ENCODE measurements around the gene ASRGL1.

Gene ASRGL1

DNA sequence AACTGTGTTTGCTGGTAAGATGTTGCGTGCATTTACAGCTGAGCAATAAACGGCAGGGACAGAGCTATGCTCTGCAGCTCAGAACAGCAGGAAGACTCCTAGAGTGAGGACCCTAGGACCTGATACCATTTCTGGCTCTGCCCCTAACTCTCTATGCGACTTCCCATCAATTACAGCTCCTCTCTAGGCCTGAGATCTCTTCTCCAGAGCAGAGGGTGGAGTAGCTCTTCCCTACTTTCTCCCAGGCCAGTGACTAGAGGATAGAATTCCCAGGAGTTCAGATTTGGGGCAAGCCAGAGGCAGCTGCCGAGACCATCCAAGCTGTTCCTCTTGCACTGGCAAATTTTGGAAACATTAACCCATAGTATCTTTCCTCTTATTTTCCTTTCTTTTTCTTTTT, 68.8 kb downstream of the ASRGL1 start:
- Histone ChIP-seq H3K4me2 (ENCODE audit: low read depth, low read length) (no peak overlapping the region), H3K36me3 (replicated peaks; ENCODE audit: insufficient read depth, low read length) (no peaks in the 10 kb centered on the region), H3K9me3 (replicated peaks; ENCODE audit: insufficient read depth, low read length) (no peaks in the 10 kb centered on the region), H3K9me2 (replicated peaks; ENCODE audit: insufficient read depth, low read length) (no peaks in the 10 kb centered on the region), H3K27me3 (replicated peaks; ENCODE audit: insufficient read depth, low read length) (peaks cover 8% of the 10 kb centered on the region; the same call in 1 of the 2 replicates), H2AFZ (ENCODE audit: low read length) (no peak overlapping the region), H4K20me1 (ENCODE audit: insufficient read depth, low read length) (no peaks in the 10 kb centered on the region), H3K4me1 (ENCODE audit: low read length) (no peaks in the 10 kb centered on the region), H3K79me2 (ENCODE audit: low read length) (no peaks in the 10 kb centered on the region), H3K4me3 (ENCODE audit: low read length) (no peak overlapping the region), H3K27ac (ENCODE audit: low read length) (no peak overlapping the region), H3F3A (ENCODE audit: insufficient read depth, low read length) (no peaks in the 10 kb centered on the region), H3K9ac (ENCODE audit: low read length) (no peak overlapping the region)
- TF ChIP-seq, protein P1, sequence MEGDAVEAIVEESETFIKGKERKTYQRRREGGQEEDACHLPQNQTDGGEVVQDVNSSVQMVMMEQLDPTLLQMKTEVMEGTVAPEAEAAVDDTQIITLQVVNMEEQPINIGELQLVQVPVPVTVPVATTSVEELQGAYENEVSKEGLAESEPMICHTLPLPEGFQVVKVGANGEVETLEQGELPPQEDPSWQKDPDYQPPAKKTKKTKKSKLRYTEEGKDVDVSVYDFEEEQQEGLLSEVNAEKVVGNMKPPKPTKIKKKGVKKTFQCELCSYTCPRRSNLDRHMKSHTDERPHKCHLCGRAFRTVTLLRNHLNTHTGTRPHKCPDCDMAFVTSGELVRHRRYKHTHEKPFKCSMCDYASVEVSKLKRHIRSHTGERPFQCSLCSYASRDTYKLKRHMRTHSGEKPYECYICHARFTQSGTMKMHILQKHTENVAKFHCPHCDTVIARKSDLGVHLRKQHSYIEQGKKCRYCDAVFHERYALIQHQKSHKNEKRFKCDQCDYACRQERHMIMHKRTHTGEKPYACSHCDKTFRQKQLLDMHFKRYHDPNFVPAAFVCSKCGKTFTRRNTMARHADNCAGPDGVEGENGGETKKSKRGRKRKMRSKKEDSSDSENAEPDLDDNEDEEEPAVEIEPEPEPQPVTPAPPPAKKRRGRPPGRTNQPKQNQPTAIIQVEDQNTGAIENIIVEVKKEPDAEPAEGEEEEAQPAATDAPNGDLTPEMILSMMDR (IDR thresholded peaks at IDR 0.05; ENCODE audit: low read length) = no peak
- TF ChIP-seq EZH2 (optimal IDR thresholded peaks at IDR 0.05; ENCODE audit: low read depth, low read length) = no peak
- no peak for TF ChIP-seq EZH2phosphoT487 (IDR thresholded peaks at IDR 0.05; ENCODE audit: low read length)
- DNase-seq = no peak

DNA sequence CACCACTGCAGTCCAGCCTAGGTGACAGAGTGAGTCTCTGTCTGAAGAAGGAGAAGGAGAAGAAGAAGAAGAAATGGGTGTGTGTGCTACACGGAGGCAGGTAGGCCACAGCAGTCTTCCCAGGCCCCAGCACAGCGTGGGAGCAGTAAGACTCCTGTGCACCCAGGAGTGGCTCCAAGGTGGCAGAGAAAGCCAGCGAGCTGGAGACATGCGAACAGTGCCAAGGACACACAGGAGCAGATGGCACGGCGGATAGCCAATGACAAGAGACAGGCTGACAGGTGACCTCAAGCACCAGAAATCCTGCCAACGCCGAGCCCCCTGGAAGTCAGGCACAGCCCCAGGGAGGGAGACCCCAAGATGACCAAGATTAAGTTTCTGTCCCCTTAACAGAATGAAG, 72.6 kb downstream of the ASRGL1 start:
- Histone ChIP-seq H3K4me3 (ENCODE audit: low read length) (no peak overlapping the region), H3K79me2 (ENCODE audit: low read length) (no peaks in the 10 kb centered on the region), H3K9me2 (replicated peaks; ENCODE audit: insufficient read depth, low read length) (no peaks in the 10 kb centered on the region), H2AFZ (ENCODE audit: low read length) (no peak overlapping the region), H3K27me3 (replicated peaks; ENCODE audit: insufficient read depth, low read length) (peaks cover 8% of the 10 kb centered on the region; the same call in 1 of the 2 replicates), H3K36me3 (replicated peaks; ENCODE audit: insufficient read depth, low read length) (no peaks in the 10 kb centered on the region), H3K27ac (ENCODE audit: low read length) (no peak overlapping the region), H4K20me1 (ENCODE audit: insufficient read depth, low read length) (no peaks in the 10 kb centered on the region), H3K4me1 (ENCODE audit: low read length) (no peaks in the 10 kb centered on the region), H3K9ac (ENCODE audit: low read length) (no peak overlapping the region), H3K9me3 (replicated peaks; ENCODE audit: insufficient read depth, low read length) (no peaks in the 10 kb centered on the region), H3K4me2 (ENCODE audit: low read depth, low read length) (no peak overlapping the region), H3F3A (ENCODE audit: insufficient read depth, low read length) (no peaks in the 10 kb centered on the region)
- no peak for TF ChIP-seq EZH2phosphoT487 (IDR thresholded peaks at IDR 0.05; ENCODE audit: low read length)
- TF ChIP-seq, protein P1 (IDR thresholded peaks at IDR 0.05; ENCODE audit: low read length) = no peak
- TF ChIP-seq EZH2 (optimal IDR thresholded peaks at IDR 0.05; ENCODE audit: low read depth, low read length) = no peak
- no peak for DNase-seq

DNA sequence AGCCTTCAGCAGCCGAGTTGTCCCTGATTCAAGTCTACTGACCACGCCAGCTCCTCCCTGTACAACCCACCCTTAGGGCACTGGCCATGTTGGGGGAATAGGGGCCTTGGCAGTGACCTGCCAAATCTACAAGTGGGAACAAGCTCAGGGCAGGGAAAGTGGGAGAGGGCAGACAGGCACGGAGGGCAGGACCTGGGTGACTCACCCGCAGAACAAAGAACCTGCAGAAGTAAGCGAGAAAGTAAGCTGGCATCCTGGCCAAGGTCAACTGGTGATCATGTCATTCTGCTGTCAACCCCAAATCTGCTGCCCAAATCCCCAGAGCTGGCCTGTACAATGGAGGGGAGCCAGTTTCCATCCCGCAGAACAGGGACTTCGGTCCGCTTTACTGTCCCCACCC, 73.7 kb downstream of the ASRGL1 start:
- H3K27me3 ChIP-seq (replicated peaks; ENCODE audit: insufficient read depth, low read length) = peaks cover 7% of the 10 kb centered on the region; the same call in 1 of the 2 replicates
- no peak overlapping the region for H3K4me3 ChIP-seq (ENCODE audit: low read length)
- H3K4me1 ChIP-seq (ENCODE audit: low read length) = no peaks in the 10 kb centered on the region
- no peaks in the 10 kb centered on the region for H3F3A ChIP-seq (ENCODE audit: insufficient read depth, low read length)
- H3K9me3 ChIP-seq (replicated peaks; ENCODE audit: insufficient read depth, low read length) = no peaks in the 10 kb centered on the region
- H3K9me2 ChIP-seq (replicated peaks; ENCODE audit: insufficient read depth, low read length) = no peaks in the 10 kb centered on the region
- no peak overlapping the region for H3K9ac ChIP-seq (ENCODE audit: low read length)
- no peak overlapping the region for H2AFZ ChIP-seq (ENCODE audit: low read length)
- no peak overlapping the region for H3K27ac ChIP-seq (ENCODE audit: low read length)
- H3K36me3 ChIP-seq (replicated peaks; ENCODE audit: insufficient read depth, low read length) = no peaks in the 10 kb centered on the region
- no peaks in the 10 kb centered on the region for H3K79me2 ChIP-seq (ENCODE audit: low read length)
- H3K4me2 ChIP-seq (ENCODE audit: low read depth, low read length) = no peak overlapping the region
- DNase-seq = no peak
- no peaks in the 10 kb centered on the region for H4K20me1 ChIP-seq (ENCODE audit: insufficient read depth, low read length)
- TF ChIP-seq EZH2 (optimal IDR thresholded peaks at IDR 0.05; ENCODE audit: low read depth, low read length) = no peak
- no peak for TF ChIP-seq EZH2phosphoT487 (IDR thresholded peaks at IDR 0.05; ENCODE audit: low read length)
- TF ChIP-seq, protein P1 (IDR thresholded peaks at IDR 0.05; ENCODE audit: low read length) = no peak

All from MM.1S (cell line).